H1 (cell line): ENCODE data around the gene MFN1. TPM values are rescaled to one million over a fixed set of nuclear protein-coding genes. Genes with fewer than 3 reads are reported as not detected.

Source experiments
- FOSL1 ChIP-seq: IDR thresholded peaks from 2 replicates; pipeline ENCODE4 v1.6.1; 2011; ENCODE audit warnings: mild to moderate bottlenecking, low read depth, low read length, moderate library complexity; ENCODE audit not compliant: insufficient read depth
- GTF2F1 ChIP-seq: IDR thresholded peaks from 2 replicates; pipeline ENCODE4 v1.6.1; 2012; ENCODE audit warnings: low read depth, low read length, improper control_type of control experiment, borderline replicate concordance
- HDAC6 ChIP-seq: IDR thresholded peaks from one replicate; pipeline ENCODE4 v1.7.1; 2012; ENCODE audit warnings: low read depth, mild to moderate bottlenecking, inconsistent platforms, low read length, moderate library complexity
- MAFK ChIP-seq: IDR thresholded peaks from 2 replicates; pipeline ENCODE4 v1.6.1; 2012; ENCODE audit warnings: low read depth, mild to moderate bottlenecking, improper control_type of control experiment, low read length
- MAX ChIP-seq: IDR thresholded peaks from 2 replicates; pipeline ENCODE4 v1.6.1; 2012; ENCODE audit warnings: inconsistent platforms
- POLR2AphosphoS5 ChIP-seq: IDR thresholded peaks from 2 replicates; pipeline ENCODE4 v1.6.1; 2011; ENCODE audit warnings: low read depth, low read length
- polyA plus RNA-seq, 7 experiments: library from polyadenylated mRNA; depleted of rRNA in 3 of 7; stranded (reverse) in 5 of 7; unstranded in 2 of 7; fragments of >200 nt in 5 of 7; fragments of 200-250 nt in 2 of 7; gene quantifications; 1 replicate in 5 of 7; 2 replicates in 1 of 7; 4 replicates in 1 of 7; pipeline versions ENCODE4 v1.2.1 to v1.2.3, GENCODE V29; 2011 to 2013; ENCODE audit warnings: missing spikeins in 2 of 7, mixed read lengths in 2 of 7
- total RNA-seq: library from RNA; stranded (reverse); fragmentation: NEBNext Ultra II Directional; extraction: Animal tissue kit (Norgen Biotek cat#: 25700); gene quantifications from 2 replicates; pipeline ENCODE4 v1.2.1, GENCODE V29; 2021

Gene MFN1
- total and polyA plus RNA-seq, 2 of the 8 experiments (the other 6 are each of a cell fraction or from before 2014, with no cell fraction given): 9.1 to 35.6 TPM

- TF ChIP-seq POLR2AphosphoS5 (no peak), FOSL1 (no peak), MAFK (no peak), HDAC6 (no peak), GTF2F1 (no peak), MAX (no peak)
Observed at GRCh38 chr3:179436517-179436916, 89.0 kb downstream of the MFN1 start (continued).
